HG03457 (cell line): ENCODE results near the gene IL37.

Experiments used
- ATAC-seq: cut with Tn5 transposase; IDR thresholded peaks from one replicate; pipeline ENCODE4 v1.9.1; 2021; ENCODE audit warnings: moderate number of reproducible peaks; ENCODE audit not compliant: unreplicated experiment

The IL37 gene

GRCh38 chr2:112957511-112957910, 46.5 kb downstream of the IL37 start:
- no peak for ATAC-seq

- no peak for ATAC-seq
Observed at GRCh38 chr2:112958428-112959108, 47.6 kb downstream of the IL37 start.

GRCh38 chr2:112959109-112959812, 48.3 kb downstream of the IL37 start:
- no peak for ATAC-seq

- no peak for ATAC-seq
Observed at GRCh38 chr2:112960230-112960825, 49.4 kb downstream of the IL37 start.

- ATAC-seq: no peak
Observed at GRCh38 chr2:112962308-112963175, 51.6 kb downstream of the IL37 start.

- ATAC-seq: no peak
Observed at GRCh38 chr2:112967023-112967422, 56.1 kb downstream of the IL37 start.
